Neutrophil (primary cell): Measurements from ENCODE around the gene LRP2.

Experiments
- H3K27ac ChIP-seq: fragments of 200-600 bp; sonication (generic); 2 replicates; pipeline ENCODE4 v1.5.1; 2016; ENCODE audit warnings: mild to moderate bottlenecking, moderate library complexity
- H3K27me3 ChIP-seq: fragments of 200-600 bp; sonication (generic); 2 replicates; pipeline ENCODE4 v1.6.0; 2016; ENCODE audit warnings: mild to moderate bottlenecking
- H3K36me3 ChIP-seq: fragments of 200-600 bp; sonication (generic); 2 replicates; pipeline ENCODE4 v1.5.1; 2017
- H3K4me1 ChIP-seq, 2 experiments: fragments of 200-600 bp in 1 of 2; sonication (generic) in 1 of 2; 1 replicate in 1 of 2; 2 replicates in 1 of 2; pipeline versions ENCODE4 v1.5.1 to v1.6.1; 2013 to 2016; ENCODE audit warnings: low read depth in 1 of 2, low read length in 1 of 2, mild to moderate bottlenecking in 1 of 2, moderate library complexity in 1 of 2; ENCODE audit not compliant: control insufficient read depth in 1 of 2, insufficient read depth in 1 of 2
- H3K4me3 ChIP-seq, 2 experiments: fragments of 200-600 bp in 1 of 2; sonication (generic) in 1 of 2; 1 replicate in 1 of 2; 2 replicates in 1 of 2; pipeline ENCODE4 v1.5.1; 2013 to 2016; ENCODE audit warnings: low read depth in 1 of 2, low read length in 1 of 2, mild to moderate bottlenecking in 1 of 2, moderate library complexity in 1 of 2
- H3K9me3 ChIP-seq: fragments of 200-600 bp; sonication (generic); 2 replicates; pipeline ENCODE4 v1.5.1; 2016
- TF ChIP-seq, protein P1 (sequence below): fragments of 200-600 bp; sonication (generic); IDR thresholded peaks from 2 replicates; pipeline ENCODE4 v1.5.1; 2016; ENCODE audit warnings: antibody characterized with exemption

Gene LRP2

DNA sequence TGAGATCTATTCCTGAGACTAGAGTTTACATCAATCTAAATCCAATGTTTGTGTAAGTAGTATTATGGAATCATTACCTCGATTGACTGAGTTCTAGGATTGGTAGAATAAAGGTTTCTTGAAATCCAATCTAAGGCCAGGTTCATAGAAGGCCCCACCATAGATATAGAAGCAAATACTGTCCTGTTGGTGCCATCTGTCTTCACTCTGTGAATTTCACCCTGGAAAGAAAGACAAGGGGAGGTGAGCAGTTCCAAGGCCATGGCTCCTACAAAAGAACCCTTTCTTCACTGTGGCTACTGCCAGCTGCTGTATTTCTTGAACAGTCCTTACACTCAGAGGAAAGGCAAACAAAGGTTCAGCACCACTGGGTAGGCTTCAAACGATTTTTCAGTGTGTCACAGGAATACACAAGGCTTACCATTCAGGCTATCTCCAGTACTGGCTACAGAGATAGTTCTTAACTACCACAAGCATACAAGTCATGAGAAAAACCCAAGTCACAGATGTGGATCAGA lies 137.0 kb downstream of the LRP2 start:
- Histone ChIP-seq H3K27ac (no peak overlapping the region), H3K9me3 (no peaks in the 10 kb centered on the region), H3K27me3 (no peaks in the 10 kb centered on the region), H3K4me1 (no peaks in the 10 kb centered on the region), H3K4me3 (no peak overlapping the region), H3K36me3 (no peaks in the 10 kb centered on the region)
- TF ChIP-seq, protein P1, sequence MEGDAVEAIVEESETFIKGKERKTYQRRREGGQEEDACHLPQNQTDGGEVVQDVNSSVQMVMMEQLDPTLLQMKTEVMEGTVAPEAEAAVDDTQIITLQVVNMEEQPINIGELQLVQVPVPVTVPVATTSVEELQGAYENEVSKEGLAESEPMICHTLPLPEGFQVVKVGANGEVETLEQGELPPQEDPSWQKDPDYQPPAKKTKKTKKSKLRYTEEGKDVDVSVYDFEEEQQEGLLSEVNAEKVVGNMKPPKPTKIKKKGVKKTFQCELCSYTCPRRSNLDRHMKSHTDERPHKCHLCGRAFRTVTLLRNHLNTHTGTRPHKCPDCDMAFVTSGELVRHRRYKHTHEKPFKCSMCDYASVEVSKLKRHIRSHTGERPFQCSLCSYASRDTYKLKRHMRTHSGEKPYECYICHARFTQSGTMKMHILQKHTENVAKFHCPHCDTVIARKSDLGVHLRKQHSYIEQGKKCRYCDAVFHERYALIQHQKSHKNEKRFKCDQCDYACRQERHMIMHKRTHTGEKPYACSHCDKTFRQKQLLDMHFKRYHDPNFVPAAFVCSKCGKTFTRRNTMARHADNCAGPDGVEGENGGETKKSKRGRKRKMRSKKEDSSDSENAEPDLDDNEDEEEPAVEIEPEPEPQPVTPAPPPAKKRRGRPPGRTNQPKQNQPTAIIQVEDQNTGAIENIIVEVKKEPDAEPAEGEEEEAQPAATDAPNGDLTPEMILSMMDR, result no peak

DNA sequence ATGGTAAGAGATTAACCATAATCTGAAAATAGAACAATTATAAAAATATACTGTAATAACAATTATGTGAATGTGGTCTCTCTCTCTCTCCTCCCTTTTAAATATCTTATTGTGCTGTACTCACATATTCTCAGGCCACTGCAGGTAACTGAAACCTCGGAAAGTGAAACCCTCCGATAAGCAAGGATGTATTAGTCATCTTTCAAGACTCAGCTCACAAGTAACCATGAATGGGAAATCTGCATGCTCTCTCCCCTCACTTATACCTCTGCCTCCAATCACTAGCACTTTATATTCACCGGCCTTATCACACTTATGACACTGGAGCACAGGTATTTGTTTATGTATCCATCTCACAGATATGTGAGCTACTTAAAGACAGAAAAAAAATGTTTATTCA lies 139.7 kb downstream of the LRP2 start:
- Histone ChIP-seq H3K27ac (no peak overlapping the region), H3K4me1 (no peaks in the 10 kb centered on the region), H3K4me3 (no peak overlapping the region), H3K36me3 (no peaks in the 10 kb centered on the region), H3K9me3 (no peaks in the 10 kb centered on the region), H3K27me3 (no peaks in the 10 kb centered on the region)
- TF ChIP-seq, protein P1, result no peak

DNA sequence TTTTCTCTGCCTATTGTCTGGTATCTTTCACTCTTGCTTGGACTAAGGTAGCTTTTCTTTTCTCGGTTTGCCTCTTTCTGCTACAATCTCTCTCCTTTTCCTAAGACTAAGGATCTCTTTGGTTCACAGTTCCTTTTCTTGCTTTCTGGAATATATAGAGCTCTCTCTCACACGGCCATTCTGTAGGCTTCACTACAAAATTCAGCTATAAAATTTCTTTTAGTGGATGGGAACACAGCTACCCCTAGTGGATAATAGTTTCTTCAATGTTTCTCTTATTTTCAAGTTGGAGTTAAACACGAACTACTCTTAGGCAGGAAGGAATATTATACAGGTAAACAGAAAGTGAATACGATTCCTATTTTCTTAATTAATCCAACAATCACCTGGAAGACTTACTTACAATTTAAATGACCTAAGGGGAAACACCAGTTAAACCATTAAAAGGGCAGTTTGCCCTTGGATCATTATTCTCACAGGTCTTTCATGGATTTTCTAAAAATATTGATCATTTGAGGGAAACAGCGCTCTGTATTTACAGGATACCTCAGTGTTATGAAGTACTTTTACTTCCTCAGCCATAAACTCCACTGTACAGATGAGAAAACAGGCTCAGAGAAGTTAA lies 140.5 kb downstream of the LRP2 start:
- Histone ChIP-seq H3K27ac (no peak overlapping the region), H3K36me3 (no peaks in the 10 kb centered on the region), H3K4me1 (no peaks in the 10 kb centered on the region), H3K9me3 (no peaks in the 10 kb centered on the region), H3K4me3 (no peak overlapping the region), H3K27me3 (no peaks in the 10 kb centered on the region)
- TF ChIP-seq, protein P1, result no peak

DNA sequence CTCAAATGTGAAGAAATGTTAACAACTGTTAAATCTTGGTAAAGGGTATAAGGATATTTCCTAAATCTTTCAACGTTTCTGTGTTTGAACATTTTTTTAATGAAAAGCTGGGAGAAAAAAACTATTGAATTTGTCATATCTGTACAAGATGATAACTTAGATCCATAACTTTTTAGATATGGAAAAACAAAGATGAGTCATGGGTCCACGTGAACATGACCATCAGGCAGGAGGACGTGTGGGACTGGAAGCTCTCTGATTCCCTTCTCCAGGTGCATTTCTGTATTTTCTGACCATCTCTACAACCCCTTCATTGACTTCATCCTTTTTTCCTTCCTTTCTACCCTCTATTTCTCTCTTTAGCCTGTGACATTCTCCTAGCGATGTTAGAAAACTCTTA lies 151.4 kb downstream of the LRP2 start:
- TF ChIP-seq, protein P1, result no peak
- no peak overlapping the region for H3K4me3 ChIP-seq
- H3K36me3 ChIP-seq, result no peaks in the 10 kb centered on the region
- H3K27me3 ChIP-seq, result no peaks in the 10 kb centered on the region
- no peaks in the 10 kb centered on the region for H3K9me3 ChIP-seq
- no peaks in the 10 kb centered on the region for H3K4me1 ChIP-seq
- no peak overlapping the region for H3K27ac ChIP-seq

DNA sequence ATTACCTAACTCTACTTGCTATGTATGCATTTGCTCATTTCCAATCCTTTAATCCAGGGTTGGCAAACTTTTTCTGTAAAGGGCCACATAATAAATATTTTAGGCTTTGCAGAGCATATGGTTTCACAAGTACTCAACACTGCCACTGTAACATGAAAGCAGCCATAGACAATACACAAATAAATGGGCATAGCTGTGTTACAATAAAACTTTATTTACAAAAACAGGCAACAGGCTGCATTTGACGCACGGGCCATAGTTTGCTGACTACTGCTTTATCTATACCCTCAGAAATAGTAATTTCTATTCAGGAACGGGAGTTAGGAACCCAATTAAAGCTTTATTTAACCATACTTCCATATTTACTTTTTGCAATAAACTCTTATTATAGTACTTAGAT lies 154.3 kb downstream of the LRP2 start:
- Histone ChIP-seq H3K27ac (no peak overlapping the region), H3K27me3 (no peaks in the 10 kb centered on the region), H3K4me3 (no peak overlapping the region), H3K9me3 (no peaks in the 10 kb centered on the region), H3K4me1 (no peaks in the 10 kb centered on the region), H3K36me3 (no peaks in the 10 kb centered on the region)
- TF ChIP-seq, protein P1, result no peak
